Measurements from ENCODE around the gene PC.

GRCh38 chr11:66983275-66983924 lies 25.2 kb upstream of the PC start:
- TF ChIP-seq CTCF (optimal IDR thresholded peaks at IDR 0.05 in 1 of 3, IDR thresholded peaks at IDR 0.05 in 1 of 3, conservative IDR thresholded peaks at IDR 0.05 in 1 of 3; ENCODE audit: extremely low read depth in 1 of 3, insufficient read depth in 2 of 3, low read length in 3 of 3) = no peak
- no peak for TF ChIP-seq EZH2 (IDR thresholded peaks at IDR 0.05; ENCODE audit: low read length)
